ENCODE measurements around the gene GTF3A. TPM values are rescaled to one million over a fixed set of nuclear protein-coding genes. Genes with fewer than 3 reads are reported as not detected.

GTF3A gene
- total and polyA plus RNA-seq, 9 of the 15 experiments (the other 6 are each of a cell fraction or from before 2014, with no cell fraction given), result 47.5 to 303 (median 174) TPM

- TF ChIP-seq JUND (IDR thresholded peaks at IDR 0.05; ENCODE audit: borderline replicate concordance, low read depth, low read length), result peak; percentile 51
- TF ChIP-seq JUND (tag; IDR thresholded peaks at IDR 0.05; ENCODE audit: borderline replicate concordance, low read depth, low read length), result peak; percentile 26; the same call in 1 of the 3 replicates
- no peak for TF ChIP-seq ZSCAN29 (IDR thresholded peaks at IDR 0.05)
- TF ChIP-seq ZC3H4 (CRISPR knock-in tag; IDR thresholded peaks at IDR 0.05; ENCODE audit: borderline replicate concordance), result no peak
- TF ChIP-seq ZNF174 (CRISPR knock-in tag; IDR thresholded peaks at IDR 0.05), result no peak
- TF ChIP-seq EGR1 (conservative IDR thresholded peaks at IDR 0.05), result peak; percentile 90
- TF ChIP-seq FOXJ3 (CRISPR knock-in tag; IDR thresholded peaks at IDR 0.05), result no peak
- no peak for TF ChIP-seq PURB (CRISPR knock-in tag; IDR thresholded peaks at IDR 0.05; ENCODE audit: low read depth)
- no peak for TF ChIP-seq E4F1 (CRISPR knock-in tag; IDR thresholded peaks at IDR 0.05; ENCODE audit: borderline replicate concordance)
- no peak for TF ChIP-seq GATAD2B (IDR thresholded peaks at IDR 0.05; ENCODE audit: borderline replicate concordance)
- TF ChIP-seq GTF2E2 (tag; IDR thresholded peaks at IDR 0.05), result 0 out of 2 replicates have a peak, but pooled peaks have one; percentile 77
- TF ChIP-seq DIDO1 (tag; IDR thresholded peaks at IDR 0.05; ENCODE audit: low read depth), result no peak
- peak; percentile 49; the same call in 1 of the 2 replicates for TF ChIP-seq ETV5 (CRISPR knock-in tag; IDR thresholded peaks at IDR 0.05; ENCODE audit: low read depth)
- no peak for TF ChIP-seq NFXL1 (CRISPR knock-in tag; IDR thresholded peaks at IDR 0.05)
- no peak for TF ChIP-seq MCM3 (IDR thresholded peaks at IDR 0.05)
- no peak; the same call in 1 of the 2 replicates for TF ChIP-seq KLF16 (IDR thresholded peaks at IDR 0.05)
- TF ChIP-seq SETDB1 (IDR thresholded peaks at IDR 0.05; ENCODE audit: low read length), result no peak
- peak; percentile 82 for TF ChIP-seq MYC (IDR thresholded peaks at IDR 0.05; ENCODE audit: low read depth, low read length)
- TF ChIP-seq MYC (CRISPR knock-in tag; IDR thresholded peaks at IDR 0.05; ENCODE audit: borderline replicate concordance, low read depth), result peak; percentile 38; the same call in 1 of the 2 replicates
- no peak for TF ChIP-seq ZNF121 (CRISPR knock-in tag; conservative IDR thresholded peaks at IDR 0.05)
- no peak for TF ChIP-seq IRF9 (tag; IDR thresholded peaks at IDR 0.05)
- no peak for TF ChIP-seq ZNF76 (CRISPR knock-in tag; IDR thresholded peaks at IDR 0.05; ENCODE audit: borderline replicate concordance)
- no peak for TF ChIP-seq ATF3 (IDR thresholded peaks at IDR 0.05)
- TF ChIP-seq ATF3 (CRISPR knock-in tag; conservative IDR thresholded peaks at IDR 0.05), result no peak
- peak; percentile 70 for TF ChIP-seq HMGN3 (IDR thresholded peaks at IDR 0.05; ENCODE audit: borderline replicate concordance, extremely low read depth, insufficient read length, low read depth, low read length)
- no peak; the same call in 1 of the 2 replicates for TF ChIP-seq ZZZ3 (IDR thresholded peaks at IDR 0.05)
These were observed 25.8 kb downstream of the GTF3A start, which contains the start of gene MTIF3 (continued) for GRCh38 chr13:27449936-27450828.

All from K562 (cell line).